T-helper 9 cell (primary cell): Measurements from ENCODE around the gene GUCY2D.
"Not testable (repeated sequence)": the region's sequence is repeated elsewhere in the genome, so short reads cannot be mapped to it uniquely, and the experiment has no call there.

Experiments used
- DNase-seq: peaks from one replicate; pipeline ENCODE4 v3.0.0-alpha.2; 2020

The GUCY2D gene

GRCh38 chr17:8019166-8019565 is 16.8 kb downstream of the GUCY2D start:
- DNase-seq, result no peak

- no peak for DNase-seq
Measured at GRCh38 chr17:8019665-8020650, 17.5 kb downstream of the GUCY2D start.

GRCh38 chr17:8020776-8021564 is 18.6 kb downstream of the GUCY2D start:
- no peak for DNase-seq

GRCh38 chr17:8021565-8022359 is 19.3 kb downstream of the GUCY2D start:
- no peak for DNase-seq

- no peak for DNase-seq
Measured at GRCh38 chr17:8022360-8023003, 20.1 kb downstream of the GUCY2D start.

- DNase-seq, result not testable (repeated sequence)
Measured at GRCh38 chr17:8024161-8024560, 21.7 kb downstream of the GUCY2D start.

- DNase-seq, result no peak
Measured at GRCh38 chr17:8025176-8025911, 22.9 kb downstream of the GUCY2D start.

GRCh38 chr17:8029121-8029520 is 26.7 kb downstream of the GUCY2D start:
- no peak for DNase-seq

- DNase-seq, result no peak
Measured at GRCh38 chr17:8031261-8031661, 28.8 kb downstream of the GUCY2D start.

- DNase-seq, result no peak
Measured at GRCh38 chr17:8031950-8032349, 29.5 kb downstream of the GUCY2D start.

- DNase-seq, result no peak
Measured at GRCh38 chr17:8032442-8032841, 30.0 kb downstream of the GUCY2D start.

- no peak for DNase-seq
Measured at GRCh38 chr17:8038954-8039610, 36.7 kb downstream of the GUCY2D start, which contains the start of gene ALOX15B. ALOX15B (plus strand) TSS chr17:8039059; CDS start chr17:8039156, 97 bp downstream.

- DNase-seq, result no peak
Measured at GRCh38 chr17:8039611-8040168, 37.3 kb downstream of the GUCY2D start.

- no peak for DNase-seq
Measured at GRCh38 chr17:8041249-8041928, 39.0 kb downstream of the GUCY2D start.

GRCh38 chr17:8041979-8042378 is 39.6 kb downstream of the GUCY2D start:
- no peak for DNase-seq

GRCh38 chr17:8044819-8045810 is 42.7 kb downstream of the GUCY2D start:
- no peak for DNase-seq

GRCh38 chr17:8046306-8046928 is 44.0 kb downstream of the GUCY2D start:
- no peak for DNase-seq
